ENCODE data around the gene FBXW9. TPM values are rescaled to one million over a fixed set of nuclear protein-coding genes. Genes with fewer than 3 reads are reported as not detected.

FBXW9 gene
- total and polyA plus RNA-seq, 2 of the 13 experiments (the other 11 are each of a cell fraction or from before 2014, with no cell fraction given) = 5.7 to 6.1 TPM

DNA sequence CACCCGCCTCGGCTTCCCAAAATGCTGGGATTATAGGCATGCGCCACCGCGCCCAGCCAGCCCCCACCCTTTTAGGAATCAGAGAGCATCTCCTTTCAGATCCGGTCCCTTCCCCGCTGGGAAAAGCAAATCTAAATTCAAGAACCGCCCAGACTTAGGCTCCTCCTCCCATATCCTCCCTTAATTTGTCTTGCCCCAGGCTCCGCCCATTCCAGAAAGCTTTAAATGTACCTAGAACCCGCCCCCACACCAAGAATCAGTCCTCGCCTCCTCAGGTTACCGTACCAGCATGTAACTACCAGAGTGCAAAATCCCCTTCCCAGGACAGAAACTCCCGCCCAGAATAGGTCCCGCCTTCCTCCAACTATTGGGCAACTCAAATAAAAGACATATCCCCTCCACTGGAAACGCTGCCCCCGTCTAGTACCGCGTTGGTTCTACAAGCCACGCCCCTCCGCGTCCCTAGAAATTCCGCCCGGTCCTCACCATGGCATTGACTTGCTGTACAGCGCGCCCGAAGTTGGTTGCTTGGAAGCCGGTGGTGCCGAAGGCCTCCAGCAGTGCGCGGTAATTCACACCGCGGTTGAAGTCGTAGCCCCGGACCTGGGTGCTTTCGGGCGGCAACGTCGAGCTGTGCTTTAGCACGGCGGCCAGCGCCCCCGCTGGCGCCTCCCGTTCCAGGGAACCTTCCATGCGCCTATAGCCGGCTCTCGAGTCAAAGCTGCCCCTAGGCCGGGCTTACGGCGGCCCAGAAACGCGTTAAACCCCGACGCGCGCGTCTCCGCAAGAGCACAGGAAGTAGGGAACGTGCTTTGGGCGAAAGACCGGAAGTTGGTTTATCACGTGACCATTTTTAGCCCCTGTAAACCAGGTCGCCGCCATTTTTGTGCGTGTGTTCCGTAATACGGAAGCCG lies 15.1 kb downstream of the FBXW9 start, which contains the start of gene DHPS (continued):
- TF ChIP-seq ZNF282 (IDR thresholded peaks at IDR 0.05; ENCODE audit: partially characterized antibody) (no peak), RXRA (CRISPR knock-in tag; IDR thresholded peaks at IDR 0.05) (peak; percentile 62)

DNA sequence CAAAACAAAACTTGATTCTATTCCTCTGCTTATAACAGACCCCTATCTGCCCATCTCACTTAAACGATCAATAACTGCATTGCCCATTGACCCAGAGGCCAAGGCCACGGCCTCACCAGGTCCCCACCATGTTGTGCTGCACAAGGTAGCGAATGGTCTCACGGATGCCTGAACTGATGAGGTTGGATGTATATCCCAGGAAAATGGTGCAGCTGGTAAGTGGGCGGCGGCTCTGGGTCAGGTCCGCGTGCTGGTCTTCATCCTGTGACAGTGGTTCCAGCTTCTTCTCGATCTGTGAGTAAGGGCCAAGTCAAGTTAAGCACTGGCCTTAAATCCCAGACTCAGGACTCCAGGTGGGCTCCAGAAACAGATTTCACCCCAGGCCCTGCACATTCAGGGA lies 16.4 kb downstream of the FBXW9 start:
- ChIA-PET CTCF (ENCODE audit: low intra/inter-chr PET ratio, low total read pairs) (no interaction called here), POLR2A (no interaction called here)

More for the DNA sequence above, 16.4 kb downstream of the FBXW9 start:
- BruUV-seq (replicated peaks) = no TSS peak
- H3K4me2 ChIP-seq (ENCODE audit: low read depth, low read length) = no peak overlapping the region
- TF ChIP-seq ZNF256 (CRISPR knock-in tag; conservative IDR thresholded peaks at IDR 0.05) = no peak
- no peak for TF ChIP-seq THAP9 (CRISPR knock-in tag; IDR thresholded peaks at IDR 0.05; ENCODE audit: borderline replicate concordance)
- TF ChIP-seq ATAD3A (CRISPR knock-in tag; IDR thresholded peaks at IDR 0.05) = no peak
- no peak for TF ChIP-seq ZNF713 (CRISPR knock-in tag; IDR thresholded peaks at IDR 0.05)
- no peaks in the 10 kb centered on the region for H3K9me3 ChIP-seq (ENCODE audit: low read length)
- in situ Hi-C loops (cut with HindIII; ENCODE audit: extremely low pct_ligation_motif_present, low pct_unique_long_range_greater_than_20kb) = no loop called here
- no peaks in the 10 kb centered on the region; a peak in 1 of 5 replicates for H3K27me3 ChIP-seq (ENCODE audit: control insufficient read depth in 1 of 2, insufficient read depth in 2 of 2, low read length in 2 of 2)
- intact Hi-C loops (cut with micrococcal nuclease; ENCODE audit: unreplicated experiment) = no loop called here
- H3K4me1 ChIP-seq (ENCODE audit: insufficient read depth, low read length) = peaks cover 16% of the 10 kb centered on the region
- no peak overlapping the region for H3K9ac ChIP-seq (ENCODE audit: insufficient read depth, low read depth, low read length)
- no peak overlapping the region for H3K27ac ChIP-seq (ENCODE audit: extremely low read length, insufficient read depth, low read length)
- DNase-seq (ENCODE audit: low spot score) = no peak
- H3K79me2 ChIP-seq (ENCODE audit: insufficient read depth, low read length) = peaks cover 5% of the 10 kb centered on the region
- no peak for ATAC-seq
- H3K36me3 ChIP-seq (replicated peaks in 1 of 2; ENCODE audit: control insufficient read depth in 1 of 2, insufficient read depth in 2 of 2, low read length in 2 of 2) = peaks cover 25 to 41% of the 10 kb centered on the region in 2 experiments
- H2AFZ ChIP-seq (ENCODE audit: low read length) = no peak overlapping the region
- no peak for FAIRE-seq
- peaks cover 2% of the 10 kb centered on the region; the same call in 1 of the 2 replicates for H4K20me1 ChIP-seq (ENCODE audit: insufficient read depth, low read length)
- WGBS (ENCODE audit: low lambda C conversion rate) = 95% methylated on average over 9 of the region's 9 CpGs
- no peak overlapping the region for H3K4me3 ChIP-seq (replicated peaks in 1 of 3; ENCODE audit: insufficient read depth in 1 of 3, low read depth in 2 of 3, low read length in 3 of 3)
